K562 (cell line): Measurements from ENCODE around the gene BTBD10.

Experiments
- BRD4 ChIP-seq: fragments of 200-600 bp; sonication (generic); IDR thresholded peaks from 2 replicates; pipeline ENCODE4 v1.6.1; 2017; ENCODE audit warnings: inconsistent platforms
- ELF4 ChIP-seq: fragments of 450-650 bp; formaldehyde crosslinking; IDR thresholded peaks from 2 replicates; pipeline ENCODE4 v1.4.0; 2022; ENCODE audit warnings: missing genetic modification characterization
- HES1 ChIP-seq: fragments of 450-650 bp; IDR thresholded peaks from 2 replicates; pipeline ENCODE4 v1.6.1; 2016; ENCODE audit warnings: low read depth, mild to moderate bottlenecking, moderate library complexity
- MTA2 ChIP-seq: fragments of 450-650 bp; IDR thresholded peaks from 2 replicates; pipeline ENCODE4 v1.6.1; 2016; ENCODE audit warnings: low read depth
- NR1H2 ChIP-seq: sonication (generic); formaldehyde crosslinking; IDR thresholded peaks from 2 replicates; pipeline ENCODE4 v1.4.0; 2020; ENCODE audit warnings: mild to moderate bottlenecking, missing genetic modification reagents
- RBM25 ChIP-seq: fragments of 200-400 bp; formaldehyde crosslinking; IDR thresholded peaks from 2 replicates; pipeline ENCODE4 v1.6.1; 2018; ENCODE audit warnings: low read length, low read depth, moderate library complexity; ENCODE audit not compliant: severe bottlenecking
- ZBTB11 ChIP-seq, 3 experiments: fragments of 200-800 bp in 1 of 3; fragments of 250-450 bp in 1 of 3; fragments of 450-650 bp in 1 of 3; sonication (Bioruptor Pico) in 1 of 3; sonication (Bioruptor generic) in 1 of 3; formaldehyde crosslinking in 1 of 3; IDR thresholded peaks; 2 replicates each; pipeline versions ENCODE4 v1.6.1 to v1.8.0; 2016 to 2022; ENCODE audit warnings: mild to moderate bottlenecking in 2 of 3, missing genetic modification characterization in 2 of 3, missing compliant biosample characterization in 1 of 3, moderate library complexity in 1 of 3
- ZNF347 ChIP-seq: fragments of 450-650 bp; formaldehyde crosslinking; IDR thresholded peaks from 2 replicates; pipeline ENCODE4 v1.4.0; 2020; ENCODE audit warnings: low read depth, mild to moderate bottlenecking, moderate library complexity
- TF ChIP-seq, protein P1 (sequence below): fragments of 450-650 bp; IDR thresholded peaks from 2 replicates; pipeline ENCODE4 v1.6.1; 2016
- TF ChIP-seq, protein P2 (sequence below), 3 experiments: IDR thresholded peaks in 2 of 3; conservative IDR thresholded peaks in 1 of 3; 2 replicates each; pipeline ENCODE4 v1.5.1; 2011 to 2012; ENCODE audit warnings: low read length in 3 of 3, mild to moderate bottlenecking in 3 of 3, control low read depth in 2 of 3, improper control_type of control experiment in 1 of 3, inconsistent platforms in 1 of 3, low read depth in 1 of 3, mixed read lengths in 1 of 3, moderate library complexity in 1 of 3; ENCODE audit not compliant: insufficient read depth in 2 of 3
- TF ChIP-seq, protein P3 (sequence below), 2 experiments: fragments of 200-800 bp in 1 of 2; sonication (Bioruptor generic) in 1 of 2; sonication (generic) in 1 of 2; formaldehyde crosslinking in 1 of 2; IDR thresholded peaks in 1 of 2; conservative IDR thresholded peaks in 1 of 2; 2 replicates each; pipeline versions ENCODE4 v1.5.0 to v1.6.1; 2016 to 2020; ENCODE audit warnings: missing compliant biosample characterization in 1 of 2, missing genetic modification characterization in 1 of 2, missing genetic modification reagents in 1 of 2

GRCh38 chr11:13378316-13378715 lies 84.7 kb downstream of the BTBD10 start:
- TF ChIP-seq, protein P1, sequence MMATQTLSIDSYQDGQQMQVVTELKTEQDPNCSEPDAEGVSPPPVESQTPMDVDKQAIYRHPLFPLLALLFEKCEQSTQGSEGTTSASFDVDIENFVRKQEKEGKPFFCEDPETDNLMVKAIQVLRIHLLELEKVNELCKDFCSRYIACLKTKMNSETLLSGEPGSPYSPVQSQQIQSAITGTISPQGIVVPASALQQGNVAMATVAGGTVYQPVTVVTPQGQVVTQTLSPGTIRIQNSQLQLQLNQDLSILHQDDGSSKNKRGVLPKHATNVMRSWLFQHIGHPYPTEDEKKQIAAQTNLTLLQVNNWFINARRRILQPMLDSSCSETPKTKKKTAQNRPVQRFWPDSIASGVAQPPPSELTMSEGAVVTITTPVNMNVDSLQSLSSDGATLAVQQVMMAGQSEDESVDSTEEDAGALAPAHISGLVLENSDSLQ = no peak
- TF ChIP-seq, protein P2, sequence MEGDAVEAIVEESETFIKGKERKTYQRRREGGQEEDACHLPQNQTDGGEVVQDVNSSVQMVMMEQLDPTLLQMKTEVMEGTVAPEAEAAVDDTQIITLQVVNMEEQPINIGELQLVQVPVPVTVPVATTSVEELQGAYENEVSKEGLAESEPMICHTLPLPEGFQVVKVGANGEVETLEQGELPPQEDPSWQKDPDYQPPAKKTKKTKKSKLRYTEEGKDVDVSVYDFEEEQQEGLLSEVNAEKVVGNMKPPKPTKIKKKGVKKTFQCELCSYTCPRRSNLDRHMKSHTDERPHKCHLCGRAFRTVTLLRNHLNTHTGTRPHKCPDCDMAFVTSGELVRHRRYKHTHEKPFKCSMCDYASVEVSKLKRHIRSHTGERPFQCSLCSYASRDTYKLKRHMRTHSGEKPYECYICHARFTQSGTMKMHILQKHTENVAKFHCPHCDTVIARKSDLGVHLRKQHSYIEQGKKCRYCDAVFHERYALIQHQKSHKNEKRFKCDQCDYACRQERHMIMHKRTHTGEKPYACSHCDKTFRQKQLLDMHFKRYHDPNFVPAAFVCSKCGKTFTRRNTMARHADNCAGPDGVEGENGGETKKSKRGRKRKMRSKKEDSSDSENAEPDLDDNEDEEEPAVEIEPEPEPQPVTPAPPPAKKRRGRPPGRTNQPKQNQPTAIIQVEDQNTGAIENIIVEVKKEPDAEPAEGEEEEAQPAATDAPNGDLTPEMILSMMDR (IDR thresholded peaks at IDR 0.05 in 2 of 3, conservative IDR thresholded peaks at IDR 0.05 in 1 of 3; ENCODE audit: insufficient read depth in 2 of 3, low read depth in 1 of 3, low read length in 3 of 3) = no peak
- no peak for TF ChIP-seq ZBTB11 (CRISPR knock-in tag; IDR thresholded peaks at IDR 0.05)
- no peak for TF ChIP-seq RBM25
- TF ChIP-seq HES1 = no peak
- no peak for TF ChIP-seq NR1H2 (CRISPR knock-in tag)
- no peak for TF ChIP-seq BRD4
- TF ChIP-seq MTA2 = no peak
- TF ChIP-seq, protein P3, sequence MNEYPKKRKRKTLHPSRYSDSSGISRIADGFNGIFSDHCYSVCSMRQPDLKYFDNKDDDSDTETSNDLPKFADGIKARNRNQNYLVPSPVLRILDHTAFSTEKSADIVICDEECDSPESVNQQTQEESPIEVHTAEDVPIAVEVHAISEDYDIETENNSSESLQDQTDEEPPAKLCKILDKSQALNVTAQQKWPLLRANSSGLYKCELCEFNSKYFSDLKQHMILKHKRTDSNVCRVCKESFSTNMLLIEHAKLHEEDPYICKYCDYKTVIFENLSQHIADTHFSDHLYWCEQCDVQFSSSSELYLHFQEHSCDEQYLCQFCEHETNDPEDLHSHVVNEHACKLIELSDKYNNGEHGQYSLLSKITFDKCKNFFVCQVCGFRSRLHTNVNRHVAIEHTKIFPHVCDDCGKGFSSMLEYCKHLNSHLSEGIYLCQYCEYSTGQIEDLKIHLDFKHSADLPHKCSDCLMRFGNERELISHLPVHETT (CRISPR knock-in tag; conservative IDR thresholded peaks at IDR 0.05 in 1 of 2, IDR thresholded peaks at IDR 0.05 in 1 of 2) = no peak
- no peak for TF ChIP-seq ZNF347 (CRISPR knock-in tag)
- no peak for TF ChIP-seq ELF4 (CRISPR knock-in tag)
